Calu3 (cell line): ENCODE data around the gene LGALS7. TPM values are rescaled to one million over a fixed set of nuclear protein-coding genes. Genes with fewer than 3 reads are reported as not detected.
"Not testable (repeated sequence)": the region's sequence is repeated elsewhere in the genome, so short reads cannot be mapped to it uniquely, and the experiment has no call there.

Experiments used
- BruUV-seq: library from RNA; stranded (reverse); fragments of 400-500 nt; replicated peaks from 2 replicates; lab custom pipeline; 2021; lab: Mats Ljungman, UMichigan
- CTCF ChIA-PET: fragments of 300-600 bp; sonication (Branson Sonifier 250); formaldehyde crosslinking; loops from one replicate; lab custom pipeline; 2022; ENCODE audit warnings: antibody characterized with exemption; lab: Charles Lee
- DNase-seq: peaks from one replicate; pipeline ENCODE4 v3.0.0; 2022
- H3K27ac Mint-ChIP-seq: one replicate; pipeline ENCODE4 v1.8.0; 2022; ENCODE audit warnings: mixed read lengths; ENCODE audit not compliant: unreplicated experiment
- H3K27me3 Mint-ChIP-seq: one replicate; pipeline ENCODE4 v1.8.0; 2022; ENCODE audit warnings: mixed read lengths; ENCODE audit not compliant: unreplicated experiment
- H3K36me3 Mint-ChIP-seq: one replicate; pipeline ENCODE4 v1.8.0; 2022; ENCODE audit warnings: mild to moderate bottlenecking, moderate library complexity, mixed read lengths; ENCODE audit not compliant: insufficient read depth, unreplicated experiment
- H3K4me1 Mint-ChIP-seq: one replicate; pipeline ENCODE4 v1.8.0; 2022; ENCODE audit warnings: mild to moderate bottlenecking, low read depth, mixed read lengths; ENCODE audit not compliant: unreplicated experiment
- H3K4me3 Mint-ChIP-seq: one replicate; pipeline ENCODE4 v1.8.0; 2022; ENCODE audit warnings: mild to moderate bottlenecking, low read depth, moderate library complexity, mixed read lengths; ENCODE audit not compliant: unreplicated experiment
- H3K9me3 Mint-ChIP-seq: one replicate; pipeline ENCODE4 v1.8.0; 2022; ENCODE audit warnings: low read depth, mixed read lengths; ENCODE audit not compliant: unreplicated experiment
- intact Hi-C: fragments of 100-400 bp; cut with micrococcal nuclease; formaldehyde crosslinking; loops from one replicate; pipeline ENCODE4 v1.10.0; 2022; ENCODE audit not compliant: unreplicated experiment
- total RNA-seq: library from RNA; stranded (reverse); gene quantifications from 2 replicates; pipeline ENCODE4 v1.2.3, GENCODE V29; 2022
- TF ChIP-seq, protein P1 (sequence below): fragments of 200-600 bp; IDR thresholded peaks from one replicate; pipeline ENCODE4 v1.8.0; 2022; ENCODE audit warnings: antibody characterized with exemption; ENCODE audit not compliant: unreplicated experiment

The LGALS7 gene
- total RNA-seq, 1 experiment from 2014 or later: not detected

DNA sequence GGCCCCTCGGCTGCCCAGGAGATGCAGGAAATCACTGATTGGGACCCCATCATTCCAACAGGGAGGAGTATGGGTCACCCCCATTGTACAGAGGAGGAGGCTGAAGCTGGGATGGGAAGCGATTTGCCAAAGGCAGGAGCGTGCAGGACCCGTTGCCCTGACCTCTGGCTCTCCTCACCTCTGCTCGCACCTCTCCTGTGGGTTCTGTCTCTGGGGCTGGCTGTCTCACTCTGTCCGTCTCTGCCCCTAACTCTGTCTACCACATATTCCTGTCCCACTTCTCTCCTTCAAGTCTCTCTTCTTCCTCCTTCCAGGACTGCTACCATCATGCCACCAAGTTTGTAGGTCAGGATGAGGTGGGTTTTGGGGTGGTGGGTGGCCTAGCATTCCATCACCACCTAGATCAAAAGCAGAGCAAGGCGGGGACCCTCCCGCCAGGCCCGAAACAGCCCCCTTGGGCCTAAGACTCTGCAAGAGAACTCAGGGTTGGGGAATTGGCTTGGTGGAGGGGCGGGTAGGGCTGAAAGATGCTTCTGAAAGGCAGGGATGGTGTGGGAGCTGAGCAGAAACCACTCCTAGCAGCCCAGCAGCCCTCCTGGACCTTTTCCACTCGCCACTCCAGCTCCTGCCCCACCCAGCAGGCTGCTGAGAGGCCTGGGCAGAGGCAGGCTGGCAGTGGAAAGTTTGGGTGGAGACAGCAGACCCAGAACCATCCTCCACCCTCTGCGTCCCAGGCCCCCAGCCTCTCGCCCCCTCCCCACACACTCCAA, 1.0 kb upstream of the LGALS7 start:
- H3K9me3 Mint-ChIP-seq: no peaks in the 10 kb centered on the region
- CTCF ChIA-PET: no interaction called here
- H3K27me3 Mint-ChIP-seq: no peaks in the 10 kb centered on the region
- TF ChIP-seq, protein P1, sequence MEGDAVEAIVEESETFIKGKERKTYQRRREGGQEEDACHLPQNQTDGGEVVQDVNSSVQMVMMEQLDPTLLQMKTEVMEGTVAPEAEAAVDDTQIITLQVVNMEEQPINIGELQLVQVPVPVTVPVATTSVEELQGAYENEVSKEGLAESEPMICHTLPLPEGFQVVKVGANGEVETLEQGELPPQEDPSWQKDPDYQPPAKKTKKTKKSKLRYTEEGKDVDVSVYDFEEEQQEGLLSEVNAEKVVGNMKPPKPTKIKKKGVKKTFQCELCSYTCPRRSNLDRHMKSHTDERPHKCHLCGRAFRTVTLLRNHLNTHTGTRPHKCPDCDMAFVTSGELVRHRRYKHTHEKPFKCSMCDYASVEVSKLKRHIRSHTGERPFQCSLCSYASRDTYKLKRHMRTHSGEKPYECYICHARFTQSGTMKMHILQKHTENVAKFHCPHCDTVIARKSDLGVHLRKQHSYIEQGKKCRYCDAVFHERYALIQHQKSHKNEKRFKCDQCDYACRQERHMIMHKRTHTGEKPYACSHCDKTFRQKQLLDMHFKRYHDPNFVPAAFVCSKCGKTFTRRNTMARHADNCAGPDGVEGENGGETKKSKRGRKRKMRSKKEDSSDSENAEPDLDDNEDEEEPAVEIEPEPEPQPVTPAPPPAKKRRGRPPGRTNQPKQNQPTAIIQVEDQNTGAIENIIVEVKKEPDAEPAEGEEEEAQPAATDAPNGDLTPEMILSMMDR: no peak
- no peak overlapping the region for H3K4me3 Mint-ChIP-seq
- H3K36me3 Mint-ChIP-seq: no peaks in the 10 kb centered on the region
- DNase-seq: no peak
- intact Hi-C loops: no loop called here
- no TSS peak for BruUV-seq
- no peaks in the 10 kb centered on the region for H3K4me1 Mint-ChIP-seq
- no peak overlapping the region for H3K27ac Mint-ChIP-seq

- BruUV-seq, CTCF ChIA-PET, H3K36me3 Mint-ChIP-seq, H3K27ac Mint-ChIP-seq, H3K27me3 Mint-ChIP-seq, H3K9me3 Mint-ChIP-seq, H3K4me3 Mint-ChIP-seq, intact Hi-C loops, H3K4me1 Mint-ChIP-seq, DNase-seq: not testable (repeated sequence)
Measured at GRCh38 chr19:38771569-38771968, 1.7 kb downstream of the LGALS7 start.

GRCh38 chr19:38770949-38771275, 2.4 kb downstream of the LGALS7 start:
- H3K4me1 Mint-ChIP-seq, H3K27ac Mint-ChIP-seq, BruUV-seq, H3K4me3 Mint-ChIP-seq, H3K36me3 Mint-ChIP-seq, H3K9me3 Mint-ChIP-seq, CTCF ChIA-PET, intact Hi-C loops, DNase-seq, H3K27me3 Mint-ChIP-seq: not testable (repeated sequence)

DNA sequence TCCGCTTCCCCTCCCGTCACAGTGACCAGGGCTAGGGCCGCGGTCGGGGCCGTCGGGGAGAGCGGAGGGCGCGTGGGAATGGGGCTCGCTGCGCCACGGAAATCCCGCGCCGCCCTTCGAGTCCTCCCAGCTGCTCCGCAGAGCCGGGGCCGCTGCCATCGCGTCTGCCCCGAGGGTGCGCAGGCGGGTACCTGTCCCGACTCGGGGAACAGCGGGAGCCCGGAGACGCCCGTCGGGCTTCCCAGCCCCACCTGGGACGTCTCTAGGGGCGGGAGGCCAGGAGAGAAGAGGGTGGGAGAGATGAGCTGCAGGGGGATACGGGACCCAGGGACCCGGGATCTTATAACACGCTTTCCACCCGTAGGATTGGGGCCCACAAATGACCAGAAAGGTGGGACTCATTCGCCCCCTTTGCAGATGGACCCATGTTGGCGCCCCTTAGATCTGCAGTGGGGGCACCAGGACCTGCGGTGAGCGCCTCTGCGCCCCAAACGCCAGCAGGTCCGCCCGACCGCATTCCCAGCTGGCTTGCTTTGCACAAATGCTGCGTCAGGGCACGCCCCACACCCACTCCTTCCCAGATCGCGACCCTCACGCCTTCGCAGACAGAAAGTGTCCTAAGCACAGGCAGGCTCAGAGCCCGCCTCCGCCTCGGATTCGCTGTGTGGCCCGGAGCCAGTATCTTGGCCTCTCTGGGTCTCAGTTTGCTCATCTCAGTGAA, 2.9 kb downstream of the LGALS7 start:
- H3K4me1 Mint-ChIP-seq, CTCF ChIA-PET, H3K36me3 Mint-ChIP-seq, BruUV-seq, H3K4me3 Mint-ChIP-seq, DNase-seq, H3K27me3 Mint-ChIP-seq, intact Hi-C loops, H3K27ac Mint-ChIP-seq, H3K9me3 Mint-ChIP-seq: not testable (repeated sequence)

DNA sequence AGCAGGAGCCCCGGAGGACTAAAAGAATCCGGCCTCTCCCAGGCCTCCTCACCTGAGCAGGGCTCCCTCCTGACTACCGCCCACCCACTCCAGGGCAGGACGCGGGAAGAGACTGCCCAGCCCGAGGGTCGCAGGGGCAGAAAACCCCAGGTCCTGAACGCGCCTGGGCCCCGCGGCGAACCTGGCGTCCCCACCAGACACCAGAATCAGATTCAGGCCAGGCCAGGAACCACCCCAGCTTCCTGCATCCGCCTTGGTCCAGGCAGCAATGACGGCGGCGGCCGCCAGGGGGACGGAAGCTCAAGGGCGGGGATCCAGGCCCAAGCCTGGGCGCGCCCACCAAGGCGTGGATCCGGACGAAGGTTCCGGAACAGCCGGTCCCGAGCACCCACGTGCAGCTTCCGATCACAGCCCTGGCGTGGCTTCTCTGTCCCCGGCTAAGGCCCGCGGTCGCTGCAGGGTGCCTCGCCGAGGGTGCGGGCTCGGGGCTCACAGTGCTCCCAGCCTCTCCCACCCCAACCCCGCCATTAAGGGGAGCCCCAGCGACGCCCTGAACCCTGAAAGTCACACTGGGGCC, 3.6 kb downstream of the LGALS7 start:
- CTCF ChIA-PET: no interaction called here
- no peak overlapping the region for H3K4me3 Mint-ChIP-seq

More for the DNA sequence above, 3.6 kb downstream of the LGALS7 start:
- BruUV-seq: no TSS peak
- no peaks in the 10 kb centered on the region for H3K9me3 Mint-ChIP-seq
- H3K27me3 Mint-ChIP-seq: no peaks in the 10 kb centered on the region
- H3K36me3 Mint-ChIP-seq: no peaks in the 10 kb centered on the region
- intact Hi-C loops: no loop called here
- H3K4me1 Mint-ChIP-seq: no peaks in the 10 kb centered on the region
- no peak for DNase-seq
- no peak overlapping the region for H3K27ac Mint-ChIP-seq
- TF ChIP-seq, protein P1: no peak
